Activated CD8-positive, alpha-beta memory T cell treated with anti-CD3 and anti-CD28 coated beads, Interleukin-2, amount 50 U/mL, for 4 hours (primary cell): Measurements from ENCODE around the gene NECTIN4.
"Not testable (repeated sequence)": the region's sequence is repeated elsewhere in the genome, so short reads cannot be mapped to it uniquely, and the experiment has no call there.

Experiments
- DNase-seq: peaks from one replicate; pipeline ENCODE4 v3.0.0-alpha.2; 2020

NECTIN4 gene

DNA sequence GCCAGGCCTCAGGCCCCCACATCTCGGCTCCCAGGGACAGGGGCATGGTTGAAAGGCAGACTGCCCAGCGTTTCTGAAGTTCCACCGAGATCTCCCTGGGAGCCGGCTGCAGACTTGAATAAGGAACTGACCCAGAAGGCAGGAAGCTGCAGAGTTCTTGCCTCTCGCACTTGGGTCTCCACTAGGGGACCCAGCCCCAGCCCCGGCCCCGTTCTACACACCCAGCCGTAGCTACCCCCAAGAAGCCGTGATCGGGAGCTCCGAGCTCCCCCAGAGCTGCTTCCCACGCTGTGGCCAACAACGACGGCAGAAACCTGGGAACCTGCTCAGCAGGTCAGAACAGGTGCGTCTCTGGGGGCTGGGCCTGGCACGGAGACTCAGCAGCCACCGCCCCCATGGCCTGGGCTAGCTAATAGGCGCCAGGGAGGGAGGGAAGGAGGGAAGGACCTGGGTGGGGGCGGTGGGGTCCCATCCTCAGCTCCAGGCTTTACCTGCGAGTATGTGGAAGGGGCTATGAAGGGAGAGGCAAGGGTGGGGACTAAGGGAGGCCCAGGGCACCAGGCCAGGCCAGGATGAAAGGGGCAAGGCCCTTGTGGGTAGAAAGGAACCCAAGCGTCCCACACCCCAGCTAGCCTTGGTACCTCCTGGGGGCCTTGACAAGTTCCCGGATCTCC lies at the start of gene NECTIN4:
Gene NECTIN4, minus strand, starts transcription at position 308 of the 674 bp plus-strand sequence. Its CDS starts 262 bp downstream, at position 46.
- DNase-seq, result no peak

DNA sequence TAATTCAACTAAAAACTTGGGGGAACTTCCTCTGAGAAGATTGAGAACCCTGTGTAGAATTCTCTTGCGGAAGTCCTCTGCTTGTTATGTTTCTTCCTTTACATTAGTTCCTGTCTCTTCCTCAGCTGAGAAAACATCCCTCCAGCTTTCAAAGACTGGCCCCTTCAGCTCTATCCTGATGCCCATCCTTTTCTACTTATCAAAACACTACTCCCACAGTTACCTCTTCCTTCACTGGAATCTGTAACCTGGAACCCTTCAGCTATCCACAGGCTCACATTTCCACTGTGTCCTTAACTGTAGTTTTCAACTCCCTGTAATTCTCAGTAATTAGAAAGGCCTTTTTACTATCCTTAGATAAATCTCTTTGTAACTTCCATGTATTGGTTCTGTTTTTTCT lies 49.1 kb upstream of the NECTIN4 start:
- DNase-seq, result no peak

DNA sequence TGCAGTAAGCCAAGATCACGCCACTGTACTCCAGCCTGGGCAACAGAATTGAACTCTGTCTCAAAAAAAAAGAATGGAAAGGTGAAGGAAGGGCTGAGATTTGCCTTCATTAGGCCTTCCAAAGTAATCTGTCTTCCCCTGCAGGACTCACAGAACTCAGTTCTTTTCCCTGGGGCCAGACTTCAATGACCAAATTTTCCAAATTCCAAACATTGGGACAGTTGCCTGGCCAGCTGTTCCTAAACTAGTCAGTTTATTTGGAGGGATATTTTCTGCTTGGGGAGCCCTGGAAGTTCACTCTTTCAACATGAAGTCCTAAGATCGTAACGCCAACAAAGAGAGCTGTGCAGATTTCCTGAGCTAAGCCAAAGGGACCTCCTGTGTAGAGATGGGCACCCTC lies 48.5 kb upstream of the NECTIN4 start:
- DNase-seq, result no peak

DNA sequence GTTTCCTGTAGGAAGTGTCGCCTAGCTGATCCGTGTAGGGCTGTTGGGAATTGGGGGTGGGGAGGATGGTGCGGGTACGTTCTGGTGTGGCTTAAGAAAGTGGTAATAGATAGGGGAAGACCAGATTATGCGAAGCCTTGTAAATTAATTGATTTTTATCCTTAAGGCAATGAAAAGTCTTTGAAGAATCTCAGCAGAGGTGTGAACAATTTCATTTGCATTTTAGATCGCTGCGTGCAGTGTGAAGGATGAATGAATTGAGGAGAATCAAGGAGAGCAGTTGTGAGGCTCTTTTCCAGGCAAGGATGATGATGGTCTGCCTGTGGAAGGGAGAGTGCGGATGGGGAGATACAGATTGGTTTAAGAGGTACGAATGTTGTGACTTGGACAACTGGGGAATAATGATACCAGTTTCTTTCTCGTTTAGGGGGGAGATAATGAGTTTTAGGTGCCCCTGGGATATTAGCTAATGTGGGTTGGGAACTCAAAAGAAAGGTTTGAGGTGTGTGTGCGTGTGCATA lies 43.9 kb upstream of the NECTIN4 start:
- DNase-seq, result no peak

DNA sequence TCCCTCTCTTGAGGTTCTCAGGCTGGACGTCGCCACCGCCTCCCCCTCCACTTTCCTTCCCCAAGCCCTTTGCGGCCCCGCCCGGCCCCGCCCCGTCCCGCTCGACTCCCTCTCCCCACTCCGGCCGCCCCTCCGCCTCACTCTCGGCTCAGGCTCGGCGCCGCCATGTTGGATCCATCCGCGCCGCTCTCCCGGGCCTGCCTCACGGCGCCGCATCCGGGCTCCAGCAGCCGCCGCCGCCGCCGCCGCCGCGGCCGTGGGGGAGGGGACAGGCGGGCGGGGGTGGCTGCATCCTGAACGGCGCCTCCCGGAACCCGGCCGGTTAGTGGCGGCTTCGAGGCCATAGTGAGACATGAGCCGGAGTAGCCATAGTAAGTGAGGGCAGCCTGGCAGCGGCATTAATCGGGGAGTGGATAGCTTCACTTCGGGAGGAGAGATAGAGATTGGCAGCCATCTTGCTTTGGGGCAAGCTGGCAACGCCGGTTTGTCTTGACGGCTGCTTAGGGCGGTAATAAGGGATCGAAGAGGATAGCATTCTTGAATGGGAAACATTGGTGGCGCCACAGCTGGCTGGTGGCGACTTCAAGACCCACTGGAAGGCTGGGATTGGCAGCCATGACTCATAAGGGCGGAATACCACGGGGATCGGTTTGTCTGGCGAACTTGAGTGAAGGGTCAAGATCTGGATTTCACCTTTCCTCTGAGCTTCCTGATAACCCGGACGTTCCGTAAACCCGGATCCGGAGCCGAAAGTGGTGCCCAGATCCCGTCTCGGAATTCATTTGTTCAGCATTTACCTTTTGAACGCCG lies 43.3 kb upstream of the NECTIN4 start, which contains the start of gene DEDD:
Gene DEDD, minus strand, starts transcription at position 258 of the 810 bp plus-strand sequence. CDS start 8,205 bp downstream, outside the sequence.
- peak; percentile 87 for DNase-seq

DNA sequence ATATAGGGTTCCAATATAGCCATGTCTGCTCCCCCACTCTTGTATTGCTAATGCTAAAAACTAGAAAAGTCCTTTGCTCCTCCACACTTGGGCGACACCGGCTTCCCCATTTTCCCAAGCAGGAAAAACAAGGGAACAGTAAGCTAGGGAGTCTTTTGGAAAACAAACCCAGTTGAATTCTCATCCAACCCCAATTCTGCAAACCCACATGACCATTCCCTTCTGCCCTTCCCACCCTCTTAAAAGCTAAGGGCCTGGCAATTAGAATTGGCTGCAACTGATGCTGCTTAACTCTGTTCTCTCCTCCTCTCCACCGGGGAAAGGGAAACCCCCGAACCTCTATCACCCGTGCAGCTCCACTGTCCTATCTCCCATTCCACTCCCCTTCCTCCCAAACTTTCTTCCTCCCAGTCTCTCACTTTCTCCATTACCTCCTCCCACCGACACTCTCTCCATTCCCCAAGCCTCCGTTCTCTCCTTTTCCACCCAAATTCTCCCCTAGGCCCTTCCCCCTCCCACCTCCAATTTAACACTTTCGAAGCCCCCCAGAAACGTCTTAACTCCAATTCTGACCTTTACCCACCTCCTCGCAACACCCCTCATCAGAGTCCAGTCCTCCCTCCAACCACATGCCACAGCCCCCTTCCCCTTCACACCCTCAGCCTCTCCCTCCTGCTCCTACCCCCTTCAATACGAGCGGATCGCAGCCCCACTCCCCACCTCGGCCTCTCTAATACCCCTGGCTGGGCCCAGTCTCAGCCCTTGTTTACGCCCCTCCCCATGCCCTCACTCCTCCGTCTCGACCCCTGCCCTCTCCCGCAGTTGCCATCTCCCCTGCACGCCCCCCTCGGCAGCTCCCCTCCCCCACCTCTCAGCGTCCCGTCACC lies 42.4 kb upstream of the NECTIN4 start:
- no peak for DNase-seq

DNA sequence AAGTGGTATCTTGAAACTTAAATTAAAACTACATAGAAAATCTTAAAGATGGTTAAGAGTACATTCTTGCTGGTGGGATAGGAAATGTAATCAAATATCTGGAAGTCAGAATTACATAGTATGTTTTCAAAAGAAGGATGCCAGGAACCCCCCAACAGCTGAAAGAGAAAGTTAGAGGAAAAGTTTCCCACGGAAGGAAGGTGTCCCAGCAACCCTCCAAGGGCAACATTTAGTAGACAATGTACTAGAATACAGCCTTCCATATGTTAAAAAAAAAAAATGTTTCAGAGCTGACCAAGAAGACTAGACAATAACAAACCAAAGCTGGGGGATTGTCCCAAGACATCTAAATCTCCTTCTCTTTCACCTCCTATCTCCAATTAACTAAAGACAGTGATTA lies 40.9 kb upstream of the NECTIN4 start:
- no peak for DNase-seq

DNA sequence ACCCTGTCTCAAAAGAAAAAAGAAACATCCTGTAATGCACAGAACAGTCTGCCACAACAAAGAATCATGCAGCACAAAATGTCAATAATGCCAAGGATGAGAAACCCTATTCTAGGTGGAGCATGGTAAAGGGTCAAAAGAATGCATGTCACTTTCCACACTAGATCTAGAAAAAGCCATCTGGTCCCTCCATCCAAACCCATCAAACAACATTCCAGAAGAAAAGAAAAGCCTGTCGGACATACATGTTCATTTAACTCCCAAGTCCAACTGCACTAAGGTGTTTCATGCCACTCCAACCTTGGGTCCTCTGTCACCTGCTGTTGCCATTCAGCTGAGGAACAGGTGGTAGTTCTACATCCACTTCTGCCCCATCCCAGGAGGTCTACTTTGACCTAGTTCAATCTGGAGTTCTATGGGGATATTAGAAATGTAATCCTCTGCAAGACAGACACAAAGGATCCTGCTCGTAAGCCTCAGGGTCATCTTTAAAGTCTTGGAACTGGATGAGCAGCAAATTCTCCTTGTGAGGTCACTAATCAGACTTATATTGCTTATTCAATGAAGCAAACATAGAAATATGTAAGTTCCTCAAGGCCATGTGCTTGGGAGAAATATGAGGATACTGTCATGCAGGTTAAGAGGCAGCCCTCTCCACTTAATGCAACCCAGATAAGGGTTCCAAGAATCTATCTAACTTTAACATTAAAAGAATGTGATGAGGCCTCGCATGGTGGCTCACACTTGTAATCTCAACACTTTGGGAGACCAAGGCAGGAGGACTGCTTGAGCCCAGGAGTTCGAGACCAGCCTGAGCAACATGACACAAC lies 39.4 kb upstream of the NECTIN4 start:
- DNase-seq, result no peak

DNA sequence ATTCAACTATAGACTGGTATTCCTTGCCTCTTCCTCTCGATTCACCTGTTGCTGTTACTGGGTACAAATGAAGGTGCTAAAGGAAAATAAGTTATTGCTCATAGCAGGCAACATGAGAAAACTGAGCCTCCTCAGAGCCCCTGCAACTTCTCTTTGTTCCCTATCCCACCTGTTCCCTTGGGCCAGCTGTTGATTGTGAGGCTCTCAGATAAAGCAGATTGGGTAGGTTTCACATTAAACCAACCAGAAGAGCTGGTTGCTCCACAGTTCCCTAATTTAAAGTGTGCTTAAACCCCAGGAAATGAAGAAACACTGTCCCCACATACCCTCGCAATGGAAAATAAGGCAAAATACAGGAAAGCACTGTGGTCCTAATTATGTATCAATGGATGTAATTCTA lies 38.3 kb upstream of the NECTIN4 start:
- no peak for DNase-seq

DNA sequence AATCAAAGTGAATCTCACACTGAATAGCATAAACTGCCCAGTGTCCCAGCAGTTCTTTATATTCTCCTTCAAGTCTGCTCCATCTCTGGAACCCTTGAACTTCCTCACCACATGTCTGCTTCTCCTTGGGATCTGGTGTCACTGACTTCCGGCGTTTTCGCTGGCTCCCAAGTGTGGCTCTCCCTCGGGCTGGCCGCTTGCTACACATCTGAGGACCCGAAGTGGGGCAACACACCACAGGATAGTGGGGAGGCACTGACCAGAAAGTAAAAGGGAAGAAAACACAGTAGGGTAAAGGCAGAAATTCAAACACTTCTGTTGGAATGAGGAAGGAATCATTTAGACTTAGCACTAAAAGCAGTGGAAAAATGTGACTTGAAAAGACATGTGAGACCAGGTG lies 33.6 kb upstream of the NECTIN4 start:
- DNase-seq, result no peak

DNA sequence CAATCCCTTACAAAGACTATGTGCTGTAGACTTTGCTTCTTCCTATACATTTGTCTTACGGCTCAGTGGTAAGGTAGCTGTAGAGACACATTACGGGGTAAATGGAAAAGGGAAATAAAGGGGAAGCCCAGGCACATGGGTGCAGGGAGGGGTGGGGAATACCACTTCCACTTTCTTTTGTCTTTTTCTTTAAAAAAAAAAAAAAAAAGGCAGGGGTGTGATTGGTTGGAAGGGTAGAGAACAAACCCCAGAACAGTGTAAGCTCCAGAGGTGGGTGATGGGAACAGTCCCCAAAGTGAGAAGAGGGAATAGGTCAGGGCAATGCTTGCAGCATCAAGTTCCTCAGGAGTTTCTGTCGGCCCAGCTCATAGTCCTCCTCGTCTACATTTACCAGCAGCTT lies 32.5 kb upstream of the NECTIN4 start:
- DNase-seq, result no peak

DNA sequence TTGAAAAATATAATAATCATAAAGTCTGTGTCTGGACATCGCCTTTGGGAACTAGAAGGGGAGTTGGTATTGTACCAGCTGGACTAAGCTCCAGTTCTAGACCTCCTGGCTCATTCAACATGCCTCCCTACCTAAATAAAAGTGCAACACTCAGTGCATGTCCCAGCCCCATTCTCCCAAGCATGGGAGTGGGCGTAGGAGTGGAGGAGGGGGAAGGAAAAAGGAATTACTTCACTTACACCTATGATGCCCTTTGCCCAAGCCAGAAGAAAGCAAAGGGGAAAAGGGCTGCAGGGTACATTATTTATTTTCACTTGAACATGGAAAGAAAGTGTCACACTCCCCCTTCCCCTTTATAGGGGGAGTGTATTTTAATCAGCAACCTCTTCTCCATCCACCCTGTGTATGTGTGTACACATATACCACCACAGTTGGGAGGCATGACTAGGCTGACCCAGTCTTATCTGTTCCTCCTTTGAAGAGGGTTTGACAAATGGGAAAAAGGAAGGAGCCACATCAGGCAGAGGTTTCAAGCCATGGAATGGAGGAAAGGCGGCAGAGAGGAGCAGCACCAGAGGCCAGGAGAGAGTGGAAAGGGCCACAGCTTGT lies 31.8 kb upstream of the NECTIN4 start:
- no peak for DNase-seq

DNA sequence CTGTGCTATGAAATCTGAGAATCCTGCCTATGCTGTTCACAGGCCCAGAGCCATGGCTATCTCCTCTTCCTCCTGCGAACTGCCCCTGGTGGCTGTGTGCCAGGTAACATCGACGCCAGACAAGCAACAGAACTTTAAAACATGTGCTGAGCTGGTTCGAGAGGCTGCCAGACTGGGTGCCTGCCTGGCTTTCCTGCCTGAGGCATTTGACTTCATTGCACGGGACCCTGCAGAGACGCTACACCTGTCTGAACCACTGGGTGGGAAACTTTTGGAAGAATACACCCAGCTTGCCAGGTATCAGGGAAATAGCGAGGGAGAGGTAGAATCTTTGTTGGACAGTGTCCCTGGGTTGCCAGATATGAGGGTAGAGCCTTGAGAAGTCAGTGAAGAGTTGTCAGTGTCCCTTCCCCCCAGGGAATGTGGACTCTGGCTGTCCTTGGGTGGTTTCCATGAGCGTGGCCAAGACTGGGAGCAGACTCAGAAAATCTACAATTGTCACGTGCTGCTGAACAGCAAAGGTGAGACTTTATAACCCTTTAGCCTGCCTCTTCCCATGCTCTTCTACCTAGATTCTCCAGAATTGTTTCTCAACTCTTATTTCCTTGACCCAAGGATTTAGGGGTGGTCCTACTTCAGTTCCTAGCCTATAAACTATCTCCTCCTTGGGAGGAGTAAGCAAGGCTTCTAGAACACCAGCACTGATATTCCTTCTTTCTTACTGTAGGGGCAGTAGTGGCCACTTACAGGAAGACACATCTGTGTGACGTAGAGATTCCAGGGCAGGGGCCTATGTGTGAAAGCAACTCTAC lies 29.9 kb upstream of the NECTIN4 start:
- DNase-seq, result peak; percentile 53

DNA sequence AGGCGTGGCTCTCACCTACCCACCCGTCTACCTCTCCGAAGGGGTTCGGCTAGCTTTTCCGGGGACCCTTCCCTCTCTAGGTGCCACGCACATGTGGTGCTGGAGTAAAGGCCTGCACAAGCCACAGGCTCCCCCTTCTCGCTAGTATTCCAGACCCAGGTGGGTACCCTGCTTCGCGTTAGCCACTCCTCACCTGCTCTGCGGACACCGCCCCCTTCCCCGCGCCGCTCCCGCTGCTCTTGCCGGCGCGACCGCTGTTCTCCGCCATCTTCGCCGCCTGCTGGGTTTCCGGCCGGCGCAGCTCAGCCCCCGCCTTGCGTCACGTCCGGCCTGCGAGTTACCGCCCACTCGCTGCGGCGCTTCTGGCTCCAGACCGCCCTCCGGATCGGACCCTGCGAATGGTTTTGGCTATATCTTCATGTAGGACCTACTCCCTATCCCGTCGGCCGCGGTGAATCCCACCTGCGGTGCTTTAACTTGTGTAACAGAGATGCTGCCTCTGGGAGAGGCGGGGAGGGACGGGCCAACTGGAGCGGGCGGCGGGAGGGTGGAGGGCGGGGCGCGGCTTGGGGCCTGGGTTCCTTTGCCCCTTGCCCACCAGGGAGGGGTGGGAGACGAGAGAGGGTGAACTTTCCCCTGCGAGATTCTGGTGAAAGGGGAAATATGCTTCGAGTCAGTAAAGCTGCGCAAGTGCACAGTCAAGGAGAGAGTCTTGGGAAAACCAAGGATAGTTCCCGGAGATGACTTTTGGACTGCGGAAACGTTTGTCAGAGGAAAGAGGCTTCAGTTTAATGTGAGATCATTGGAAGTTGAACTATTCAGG lies 28.6 kb upstream of the NECTIN4 start, which contains the start of the genes NIT1 and PFDN2:
Gene NIT1, plus strand, starts transcription at position 347 of the 823 bp plus-strand sequence. Its CDS starts 72 bp downstream, at position 419.
Gene PFDN2, minus strand, starts transcription at position 279 of the 823 bp plus-strand sequence. Its CDS starts 11 bp downstream, at position 268.
- peak; percentile 85 for DNase-seq

DNA sequence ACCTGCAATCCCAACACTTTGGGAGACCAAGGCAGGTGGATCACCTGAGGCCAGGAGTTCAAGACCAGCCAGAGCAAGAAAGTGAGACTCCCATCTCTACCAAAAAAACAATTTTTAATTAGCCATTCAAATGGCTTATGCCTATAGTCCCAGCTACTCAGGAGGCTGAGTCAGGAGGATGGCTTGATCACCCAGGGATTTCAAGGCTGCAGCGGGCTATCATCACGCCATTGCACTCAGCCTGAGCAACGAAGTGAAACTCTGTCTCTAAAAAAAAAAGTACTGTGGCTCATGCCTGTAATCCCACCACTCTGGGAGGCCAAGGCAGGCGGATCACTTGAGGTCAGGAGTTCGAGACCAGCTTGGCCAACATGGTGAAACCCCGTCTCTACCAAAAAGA lies 26.6 kb upstream of the NECTIN4 start:
- not testable (repeated sequence) for DNase-seq

DNA sequence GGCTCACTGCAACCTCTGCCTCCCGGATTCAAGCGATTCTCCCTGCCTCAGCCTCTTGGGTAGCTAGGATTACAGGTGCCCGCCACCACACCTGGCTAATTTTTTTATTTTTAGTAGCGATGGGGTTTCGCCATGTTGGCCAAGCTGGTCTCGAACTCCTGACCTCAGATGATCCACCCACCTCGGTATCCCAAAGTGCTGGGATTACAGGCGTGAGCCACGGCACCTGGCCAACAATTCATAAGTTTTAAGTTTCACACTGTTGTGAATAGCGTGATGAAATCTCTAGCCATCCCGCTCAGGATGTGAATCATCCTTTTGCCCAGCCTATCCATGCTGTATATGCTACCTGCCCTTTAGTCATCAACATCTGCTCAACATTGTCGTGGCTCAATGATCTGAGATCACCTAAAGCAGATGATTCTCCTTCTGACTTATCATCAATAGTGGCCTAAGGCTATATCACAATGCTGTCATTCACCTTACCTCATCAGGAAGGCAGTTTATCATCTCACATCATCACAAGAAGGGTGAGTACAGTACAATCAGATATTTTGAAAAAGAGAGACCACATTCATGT lies 25.9 kb upstream of the NECTIN4 start:
- DNase-seq, result peak; percentile 29

DNA sequence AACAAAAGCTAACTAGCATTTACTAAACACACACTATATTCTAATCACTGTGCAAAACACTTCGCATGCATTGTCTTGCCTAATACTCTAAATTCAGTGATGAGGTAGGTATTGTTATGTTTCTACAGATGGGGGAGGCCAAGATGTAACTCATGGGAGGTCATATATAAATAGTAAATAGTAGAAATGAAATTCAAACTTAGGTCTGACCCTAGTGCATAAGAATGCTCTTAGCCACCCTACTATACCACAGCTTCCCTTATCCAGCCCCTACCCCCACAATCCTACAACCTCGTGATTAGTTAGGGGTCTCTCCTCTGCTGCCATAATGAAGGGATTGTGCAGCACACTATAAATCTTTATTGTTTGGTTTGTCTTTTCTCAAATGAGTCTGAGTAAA lies 25.2 kb upstream of the NECTIN4 start:
- no peak for DNase-seq

DNA sequence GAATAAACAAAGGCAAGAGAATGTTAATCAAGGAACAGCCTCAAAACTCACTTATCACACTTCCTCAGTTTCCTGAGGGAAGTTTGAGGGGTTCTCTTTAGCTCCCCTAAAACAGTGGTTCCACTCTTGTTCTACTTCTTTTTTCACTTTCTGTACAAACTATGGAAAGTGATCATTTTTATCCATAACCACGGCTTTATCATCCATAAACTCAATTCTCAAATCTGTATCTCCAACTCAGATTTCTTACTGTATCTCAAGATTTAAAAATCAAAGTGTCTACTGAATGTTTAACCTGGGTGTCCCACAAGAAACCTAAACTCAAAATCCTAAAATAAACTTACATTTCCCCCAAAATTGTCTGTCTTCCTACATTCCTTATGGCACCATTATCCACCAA lies 24.6 kb upstream of the NECTIN4 start:
- DNase-seq, result no peak

DNA sequence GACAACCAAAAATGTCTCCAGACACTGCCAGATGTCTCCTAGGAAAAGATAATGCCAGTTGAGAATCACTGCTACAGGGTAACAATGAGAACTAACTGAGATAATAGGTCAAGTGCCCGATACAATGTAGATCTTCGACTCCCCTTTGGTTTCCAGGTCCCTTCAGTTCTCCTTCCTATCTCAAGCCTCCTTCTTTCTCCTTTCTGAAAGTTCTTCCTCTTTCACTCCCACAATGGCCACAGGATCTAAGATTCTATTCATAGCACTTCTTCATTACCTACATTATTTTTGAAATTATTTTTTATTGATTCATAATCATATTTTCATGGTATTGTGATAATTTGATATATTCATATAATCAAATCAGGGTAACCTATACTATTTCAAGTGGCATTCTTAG lies 22.2 kb upstream of the NECTIN4 start:
- DNase-seq, result no peak
